ENCODE data around the gene SH3RF3. TPM values are rescaled to one million over a fixed set of nuclear protein-coding genes. Genes with fewer than 3 reads are reported as not detected.

SH3RF3 gene
- total and polyA plus RNA-seq, 10 of the 15 experiments (the other 5 are each of a cell fraction or from before 2014, with no cell fraction given) = 0.08 to 8.8 (median 2.3) TPM

- CTCF ChIA-PET = interaction anchor here (1.0 kb wide), 1 partner anchor 53 kb away, joined by 3 read pairs; no protein-coding TSS in a partner anchor
- RAD21 ChIA-PET (ENCODE audit: unreplicated experiment) = interaction anchor here (1.0 kb wide), 1 partner anchor 53 kb away, joined by 3 read pairs; no protein-coding TSS in a partner anchor
These were observed 328.8 kb downstream of the SH3RF3 start for GRCh38 chr2:109457794-109458193.

GRCh38 chr2:109458512-109458911 is 329.5 kb downstream of the SH3RF3 start:
- Histone ChIP-seq H4K20me1 (ENCODE audit: control insufficient read depth, insufficient read depth) (no peaks in the 10 kb centered on the region), H3K9me3 (replicated peaks; ENCODE audit: control insufficient read depth, insufficient read depth, low read length) (no peaks in the 10 kb centered on the region), H3K4me3 (no peak overlapping the region), H3K79me2 (ENCODE audit: control insufficient read depth, insufficient read depth, low read length) (no peaks in the 10 kb centered on the region), H2AFZ (ENCODE audit: control insufficient read depth, low read depth, low read length) (no peak overlapping the region), H3K27ac (ENCODE audit: control insufficient read depth, insufficient read depth) (no peak overlapping the region), H3K27me3 (replicated peaks in 1 of 2; ENCODE audit: control insufficient read depth in 2 of 2, insufficient read depth in 2 of 2, low read length in 1 of 2) (no peaks in the 10 kb centered on the region), H3K9ac (ENCODE audit: control insufficient read depth, insufficient read depth, low read length) (no peak overlapping the region), H3K36me3 (ENCODE audit: control insufficient read depth in 2 of 2, insufficient read depth in 2 of 2, low read length in 1 of 2) (no peaks in the 10 kb centered on the region), H3K4me2 (ENCODE audit: control insufficient read depth, insufficient read depth) (no peak overlapping the region), H3K4me1 (ENCODE audit: control insufficient read depth, insufficient read depth, low read length) (no peaks in the 10 kb centered on the region)
- ChIA-PET CTCF (interaction anchor here (1.0 kb wide), 1 partner anchor 52 kb away, joined by 3 read pairs; no protein-coding TSS in a partner anchor), POLR2A (interaction anchor here (0.5 kb wide), 1 partner anchor 13 kb away, joined by 3 read pairs; no protein-coding TSS in a partner anchor), RAD21 (ENCODE audit: unreplicated experiment) (interaction anchor here (1.0 kb wide), 1 partner anchor 52 kb away, joined by 3 read pairs; no protein-coding TSS in a partner anchor), SMC1A (ENCODE audit: uncharacterized antibody, unreplicated experiment) (interaction anchor here (1.0 to 1.5 kb wide), 2 partner anchors 18 to 326 kb away, joined by 3 to 4 read pairs; no protein-coding TSS in a partner anchor)
- WGBS (ENCODE audit: insufficient coverage, insufficient replicate concordance, low lambda C conversion rate, missing lambda C conversion rate) = 61% methylated on average over 1 of the region's 1 CpG
- in situ Hi-C loops (cut with MboI) (no loop called here), intact Hi-C loops (cut with micrococcal nuclease; ENCODE audit: unreplicated experiment) (no loop called here)
- BruUV-seq (replicated peaks) = no TSS peak
- FAIRE-seq (no peak), DNase-seq (ENCODE audit: low read depth, low spot score) (no peak), ATAC-seq (no peak)
- TF ChIP-seq PAX5 (IDR thresholded peaks at IDR 0.05; ENCODE audit: borderline replicate concordance, low read depth, low read length) (no peak), TARDBP (IDR thresholded peaks at IDR 0.05; ENCODE audit: borderline replicate concordance) (no peak), ATF3 (IDR thresholded peaks at IDR 0.05; ENCODE audit: borderline replicate concordance, extremely low read depth, low read depth, low read length) (no peak), MXI1 (IDR thresholded peaks at IDR 0.05; ENCODE audit: low read depth, low read length) (no peak), JUNB (IDR thresholded peaks at IDR 0.05) (no peak)
- TF ChIP-seq, protein P1, sequence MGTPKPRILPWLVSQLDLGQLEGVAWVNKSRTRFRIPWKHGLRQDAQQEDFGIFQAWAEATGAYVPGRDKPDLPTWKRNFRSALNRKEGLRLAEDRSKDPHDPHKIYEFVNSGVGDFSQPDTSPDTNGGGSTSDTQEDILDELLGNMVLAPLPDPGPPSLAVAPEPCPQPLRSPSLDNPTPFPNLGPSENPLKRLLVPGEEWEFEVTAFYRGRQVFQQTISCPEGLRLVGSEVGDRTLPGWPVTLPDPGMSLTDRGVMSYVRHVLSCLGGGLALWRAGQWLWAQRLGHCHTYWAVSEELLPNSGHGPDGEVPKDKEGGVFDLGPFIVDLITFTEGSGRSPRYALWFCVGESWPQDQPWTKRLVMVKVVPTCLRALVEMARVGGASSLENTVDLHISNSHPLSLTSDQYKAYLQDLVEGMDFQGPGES (IDR thresholded peaks at IDR 0.05) = no peak
- TF ChIP-seq, protein P2, sequence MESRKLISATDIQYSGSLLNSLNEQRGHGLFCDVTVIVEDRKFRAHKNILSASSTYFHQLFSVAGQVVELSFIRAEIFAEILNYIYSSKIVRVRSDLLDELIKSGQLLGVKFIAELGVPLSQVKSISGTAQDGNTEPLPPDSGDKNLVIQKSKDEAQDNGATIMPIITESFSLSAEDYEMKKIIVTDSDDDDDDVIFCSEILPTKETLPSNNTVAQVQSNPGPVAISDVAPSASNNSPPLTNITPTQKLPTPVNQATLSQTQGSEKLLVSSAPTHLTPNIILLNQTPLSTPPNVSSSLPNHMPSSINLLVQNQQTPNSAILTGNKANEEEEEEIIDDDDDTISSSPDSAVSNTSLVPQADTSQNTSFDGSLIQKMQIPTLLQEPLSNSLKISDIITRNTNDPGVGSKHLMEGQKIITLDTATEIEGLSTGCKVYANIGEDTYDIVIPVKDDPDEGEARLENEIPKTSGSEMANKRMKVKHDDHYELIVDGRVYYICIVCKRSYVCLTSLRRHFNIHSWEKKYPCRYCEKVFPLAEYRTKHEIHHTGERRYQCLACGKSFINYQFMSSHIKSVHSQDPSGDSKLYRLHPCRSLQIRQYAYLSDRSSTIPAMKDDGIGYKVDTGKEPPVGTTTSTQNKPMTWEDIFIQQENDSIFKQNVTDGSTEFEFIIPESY (IDR thresholded peaks at IDR 0.05) = no peak

More at GRCh38 chr2:109457794-109458193, 328.8 kb downstream of the SH3RF3 start:
- H2AFZ ChIP-seq (ENCODE audit: control insufficient read depth, low read depth, low read length) = no peak overlapping the region
- no TSS peak for BruUV-seq (replicated peaks)
- H3K4me2 ChIP-seq (ENCODE audit: control insufficient read depth, insufficient read depth) = no peak overlapping the region
- no peak for DNase-seq (ENCODE audit: low read depth, low spot score)
- H3K27me3 ChIP-seq (replicated peaks in 1 of 2; ENCODE audit: control insufficient read depth in 2 of 2, insufficient read depth in 2 of 2, low read length in 1 of 2) = no peaks in the 10 kb centered on the region
- no peaks in the 10 kb centered on the region for H3K79me2 ChIP-seq (ENCODE audit: control insufficient read depth, insufficient read depth, low read length)
- POLR2A ChIA-PET = no interaction called here
- SMC1A ChIA-PET (ENCODE audit: uncharacterized antibody, unreplicated experiment) = interaction anchor here (1.0 to 1.5 kb wide), 2 partner anchors 18 to 326 kb away, joined by 3 to 4 read pairs; no protein-coding TSS in a partner anchor
- H3K4me1 ChIP-seq (ENCODE audit: control insufficient read depth, insufficient read depth, low read length) = no peaks in the 10 kb centered on the region
- no peaks in the 10 kb centered on the region for H3K9me3 ChIP-seq (replicated peaks; ENCODE audit: control insufficient read depth, insufficient read depth, low read length)
- H3K4me3 ChIP-seq = no peak overlapping the region
- WGBS (ENCODE audit: insufficient coverage, insufficient replicate concordance, low lambda C conversion rate, missing lambda C conversion rate) = 43% methylated on average over 7 of the region's 7 CpGs
- H3K36me3 ChIP-seq (ENCODE audit: control insufficient read depth in 2 of 2, insufficient read depth in 2 of 2, low read length in 1 of 2) = no peaks in the 10 kb centered on the region
- no peak overlapping the region for H3K27ac ChIP-seq (ENCODE audit: control insufficient read depth, insufficient read depth)
- peak; percentile 82 for ATAC-seq
- FAIRE-seq = peak; percentile 62
- H4K20me1 ChIP-seq (ENCODE audit: control insufficient read depth, insufficient read depth) = no peaks in the 10 kb centered on the region
- in situ Hi-C loops (cut with MboI) (no loop called here), intact Hi-C loops (cut with micrococcal nuclease; ENCODE audit: unreplicated experiment) (no loop called here)
- no peak overlapping the region for H3K9ac ChIP-seq (ENCODE audit: control insufficient read depth, insufficient read depth, low read length)
- TF ChIP-seq RAD51 (IDR thresholded peaks at IDR 0.05) (0 out of 2 replicates have a peak, but pooled peaks have one; percentile 11), BHLHE40 (IDR thresholded peaks at IDR 0.05; ENCODE audit: borderline replicate concordance in 1 of 2, low read depth in 2 of 2, low read length in 1 of 2) (peak in 1 of 2 experiments; percentile 15; a peak in 1 of 4 replicates), RUNX3 (IDR thresholded peaks at IDR 0.05; ENCODE audit: low read length) (peak; percentile 29; the same call in 1 of the 2 replicates), MEF2B (IDR thresholded peaks at IDR 0.05; ENCODE audit: partially characterized antibody, poor library complexity, severe bottlenecking) (peak; percentile 94), BMI1 (IDR thresholded peaks at IDR 0.05; ENCODE audit: borderline replicate concordance) (no peak)
- TF ChIP-seq, protein P3, sequence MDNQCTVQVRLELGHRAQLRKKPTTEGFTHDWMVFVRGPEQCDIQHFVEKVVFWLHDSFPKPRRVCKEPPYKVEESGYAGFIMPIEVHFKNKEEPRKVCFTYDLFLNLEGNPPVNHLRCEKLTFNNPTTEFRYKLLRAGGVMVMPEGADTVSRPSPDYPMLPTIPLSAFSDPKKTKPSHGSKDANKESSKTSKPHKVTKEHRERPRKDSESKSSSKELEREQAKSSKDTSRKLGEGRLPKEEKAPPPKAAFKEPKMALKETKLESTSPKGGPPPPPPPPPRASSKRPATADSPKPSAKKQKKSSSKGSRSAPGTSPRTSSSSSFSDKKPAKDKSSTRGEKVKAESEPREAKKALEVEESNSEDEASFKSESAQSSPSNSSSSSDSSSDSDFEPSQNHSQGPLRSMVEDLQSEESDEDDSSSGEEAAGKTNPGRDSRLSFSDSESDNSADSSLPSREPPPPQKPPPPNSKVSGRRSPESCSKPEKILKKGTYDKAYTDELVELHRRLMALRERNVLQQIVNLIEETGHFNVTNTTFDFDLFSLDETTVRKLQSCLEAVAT (IDR thresholded peaks at IDR 0.05) = no peak

All from GM12878 (cell line).